Osteocyte (in vitro differentiated cells): ENCODE measurements around the gene NR4A1. TPM values are rescaled to one million over a fixed set of nuclear protein-coding genes. Genes with fewer than 3 reads are reported as not detected.

Experiments used
- DNase-seq: peaks from one replicate; pipeline ENCODE4 v3.0.0; 2021; ENCODE audit warnings: mixed read lengths; ENCODE audit not compliant: unreplicated experiment; ENCODE audit errors: extremely low spot score
- H3K27ac Mint-ChIP-seq: one replicate; pipeline ENCODE4 v1.8.0; 2021; ENCODE audit warnings: mild to moderate bottlenecking, mixed read lengths; ENCODE audit not compliant: unreplicated experiment
- H3K27me3 Mint-ChIP-seq: one replicate; pipeline ENCODE4 v1.8.0; 2021; ENCODE audit warnings: mixed read lengths; ENCODE audit not compliant: unreplicated experiment
- H3K36me3 Mint-ChIP-seq: one replicate; pipeline ENCODE4 v1.8.0; 2021; ENCODE audit warnings: mixed read lengths; ENCODE audit not compliant: unreplicated experiment
- H3K4me1 Mint-ChIP-seq: one replicate; pipeline ENCODE4 v1.8.0; 2021; ENCODE audit warnings: mixed read lengths; ENCODE audit not compliant: unreplicated experiment
- H3K4me3 Mint-ChIP-seq: one replicate; pipeline ENCODE4 v1.8.0; 2021; ENCODE audit warnings: mild to moderate bottlenecking, moderate library complexity, mixed read lengths; ENCODE audit not compliant: unreplicated experiment
- H3K9me3 Mint-ChIP-seq: one replicate; pipeline ENCODE4 v1.8.0; 2021; ENCODE audit warnings: mixed read lengths; ENCODE audit not compliant: unreplicated experiment
- total RNA-seq: library from RNA; stranded (reverse); gene quantifications from 2 replicates; pipeline ENCODE4 v1.2.1, GENCODE V29; 2021
- TF ChIP-seq, protein P1 (sequence below): fragments of 200-600 bp; sonication (generic); IDR thresholded peaks from 2 replicates; pipeline ENCODE4 v1.5.0; 2021; ENCODE audit warnings: antibody characterized with exemption, mild to moderate bottlenecking, moderate library complexity

The NR4A1 gene
- total RNA-seq, 1 donor from 2014 or later, result 13.0 TPM

DNA sequence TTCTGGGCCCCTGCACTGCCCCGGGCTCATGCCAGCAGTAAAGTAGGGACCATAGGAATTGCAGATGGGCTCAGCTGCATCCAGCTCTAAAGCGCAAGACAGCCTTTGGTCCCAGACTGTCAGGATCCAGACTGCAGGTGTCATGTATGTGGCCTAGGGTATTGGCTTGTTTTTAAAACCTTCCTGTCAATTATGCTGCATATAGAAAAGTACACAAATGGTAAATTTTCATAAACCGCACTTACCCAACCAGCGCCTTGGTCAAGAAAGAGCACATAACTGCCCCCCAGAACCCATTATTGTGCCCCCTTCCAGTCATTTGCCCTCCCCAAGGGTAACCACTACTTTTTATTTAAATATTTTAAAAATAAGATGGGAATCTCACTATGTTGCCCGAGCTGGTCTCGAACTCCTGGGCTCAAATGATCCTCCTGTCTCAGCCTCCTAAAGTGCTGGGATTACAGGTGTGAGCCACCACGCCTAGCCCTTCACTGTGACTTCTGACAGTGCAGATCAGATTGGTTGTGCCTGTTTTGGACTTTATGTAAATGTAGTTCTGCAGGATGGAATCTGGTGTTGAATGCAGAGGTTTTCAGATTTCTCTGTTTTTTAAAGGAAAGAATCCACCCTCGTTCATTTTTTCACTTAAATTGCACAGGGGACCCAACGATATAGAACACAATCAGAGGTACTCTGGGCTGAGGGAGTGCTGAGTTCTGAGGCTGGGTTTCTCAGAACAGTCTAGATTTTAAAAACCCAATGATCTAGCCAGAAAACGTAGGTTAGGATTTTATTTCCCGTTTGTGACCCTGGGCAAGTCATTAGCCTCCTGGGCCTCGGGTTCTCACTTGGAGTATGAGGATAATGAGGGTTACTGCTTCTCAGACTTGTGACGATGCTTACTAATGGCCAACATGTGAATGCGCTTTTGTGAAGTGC is 6.7 kb downstream of the NR4A1 start:
- Mint-ChIP-seq H3K4me3 (no peak overlapping the region), H3K36me3 (peaks cover 2% of the 10 kb centered on the region), H3K27ac (no peak overlapping the region), H3K27me3 (no peaks in the 10 kb centered on the region), H3K9me3 (no peaks in the 10 kb centered on the region), H3K4me1 (no peaks in the 10 kb centered on the region)
- DNase-seq, result no peak
- TF ChIP-seq, protein P1, sequence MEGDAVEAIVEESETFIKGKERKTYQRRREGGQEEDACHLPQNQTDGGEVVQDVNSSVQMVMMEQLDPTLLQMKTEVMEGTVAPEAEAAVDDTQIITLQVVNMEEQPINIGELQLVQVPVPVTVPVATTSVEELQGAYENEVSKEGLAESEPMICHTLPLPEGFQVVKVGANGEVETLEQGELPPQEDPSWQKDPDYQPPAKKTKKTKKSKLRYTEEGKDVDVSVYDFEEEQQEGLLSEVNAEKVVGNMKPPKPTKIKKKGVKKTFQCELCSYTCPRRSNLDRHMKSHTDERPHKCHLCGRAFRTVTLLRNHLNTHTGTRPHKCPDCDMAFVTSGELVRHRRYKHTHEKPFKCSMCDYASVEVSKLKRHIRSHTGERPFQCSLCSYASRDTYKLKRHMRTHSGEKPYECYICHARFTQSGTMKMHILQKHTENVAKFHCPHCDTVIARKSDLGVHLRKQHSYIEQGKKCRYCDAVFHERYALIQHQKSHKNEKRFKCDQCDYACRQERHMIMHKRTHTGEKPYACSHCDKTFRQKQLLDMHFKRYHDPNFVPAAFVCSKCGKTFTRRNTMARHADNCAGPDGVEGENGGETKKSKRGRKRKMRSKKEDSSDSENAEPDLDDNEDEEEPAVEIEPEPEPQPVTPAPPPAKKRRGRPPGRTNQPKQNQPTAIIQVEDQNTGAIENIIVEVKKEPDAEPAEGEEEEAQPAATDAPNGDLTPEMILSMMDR, result no peak

DNA sequence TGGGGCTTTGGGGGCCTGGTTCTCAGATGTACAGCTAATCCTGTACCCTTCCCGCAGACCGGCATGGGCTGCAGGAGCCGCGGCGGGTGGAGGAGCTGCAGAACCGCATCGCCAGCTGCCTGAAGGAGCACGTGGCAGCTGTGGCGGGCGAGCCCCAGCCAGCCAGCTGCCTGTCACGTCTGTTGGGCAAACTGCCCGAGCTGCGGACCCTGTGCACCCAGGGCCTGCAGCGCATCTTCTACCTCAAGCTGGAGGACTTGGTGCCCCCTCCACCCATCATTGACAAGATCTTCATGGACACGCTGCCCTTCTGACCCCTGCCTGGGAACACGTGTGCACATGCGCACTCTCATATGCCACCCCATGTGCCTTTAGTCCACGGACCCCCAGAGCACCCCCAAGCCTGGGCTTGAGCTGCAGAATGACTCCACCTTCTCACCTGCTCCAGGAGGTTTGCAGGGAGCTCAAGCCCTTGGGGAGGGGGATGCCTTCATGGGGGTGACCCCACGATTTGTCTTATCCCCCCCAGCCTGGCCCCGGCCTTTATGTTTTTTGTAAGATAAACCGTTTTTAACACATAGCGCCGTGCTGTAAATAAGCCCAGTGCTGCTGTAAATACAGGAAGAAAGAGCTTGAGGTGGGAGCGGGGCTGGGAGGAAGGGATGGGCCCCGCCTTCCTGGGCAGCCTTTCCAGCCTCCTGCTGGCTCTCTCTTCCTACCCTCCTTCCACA is 7.6 kb downstream of the NR4A1 start:
- Mint-ChIP-seq H3K4me1 (no peaks in the 10 kb centered on the region), H3K27me3 (no peaks in the 10 kb centered on the region), H3K36me3 (peaks cover 2% of the 10 kb centered on the region), H3K4me3 (no peak overlapping the region), H3K9me3 (no peaks in the 10 kb centered on the region), H3K27ac (no peak overlapping the region)
- TF ChIP-seq, protein P1, result no peak
- DNase-seq, result no peak

DNA sequence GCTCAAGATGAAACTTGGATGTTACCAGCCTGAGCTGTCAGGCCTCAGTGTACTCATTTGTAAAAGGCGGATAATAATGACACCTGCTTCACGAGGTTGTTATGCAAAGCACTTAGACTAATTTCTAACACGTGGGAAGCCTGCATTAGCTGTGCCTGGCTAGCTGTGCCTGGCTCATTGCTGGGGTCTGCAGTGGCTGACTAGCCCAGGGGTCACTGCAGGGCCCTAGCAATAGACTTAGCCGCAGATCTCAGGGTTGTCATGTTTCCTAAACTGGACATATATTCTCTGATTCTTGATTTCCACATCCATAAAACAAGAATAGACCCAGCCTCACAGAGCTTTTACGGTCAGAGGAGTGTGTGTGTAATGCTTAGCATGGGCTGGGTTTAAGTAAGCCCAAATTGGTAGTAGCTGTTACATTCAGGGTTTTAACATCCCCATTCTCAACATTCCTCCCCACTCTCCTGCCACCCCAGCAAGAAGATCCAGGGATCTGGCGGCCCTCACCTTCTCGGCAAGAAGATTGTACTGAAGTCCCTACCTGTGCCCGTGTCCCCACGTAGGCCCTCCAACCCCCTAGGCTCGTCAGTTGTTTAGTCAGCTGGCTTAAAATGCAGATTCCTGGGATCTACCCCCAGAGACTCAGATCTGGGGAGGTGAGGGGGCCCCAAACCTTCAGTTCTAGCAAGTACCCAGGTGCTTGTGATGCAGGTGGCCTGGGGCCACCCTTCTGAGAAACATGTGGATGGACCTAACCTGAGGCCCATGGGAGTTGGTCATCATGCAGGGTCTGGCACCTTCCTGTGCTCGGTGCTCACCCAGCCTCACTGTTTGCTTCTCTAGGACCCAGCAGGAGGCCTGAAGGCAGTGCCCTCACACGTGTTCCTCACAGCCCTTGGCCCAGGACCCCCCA is 8.6 kb downstream of the NR4A1 start:
- TF ChIP-seq, protein P1, result no peak
- peaks cover 1% of the 10 kb centered on the region for H3K4me1 Mint-ChIP-seq
- no peak overlapping the region for H3K4me3 Mint-ChIP-seq
- no peaks in the 10 kb centered on the region for H3K9me3 Mint-ChIP-seq
- peaks cover 2% of the 10 kb centered on the region for H3K36me3 Mint-ChIP-seq
- H3K27ac Mint-ChIP-seq, result no peak overlapping the region
- no peaks in the 10 kb centered on the region for H3K27me3 Mint-ChIP-seq
- no peak for DNase-seq

DNA sequence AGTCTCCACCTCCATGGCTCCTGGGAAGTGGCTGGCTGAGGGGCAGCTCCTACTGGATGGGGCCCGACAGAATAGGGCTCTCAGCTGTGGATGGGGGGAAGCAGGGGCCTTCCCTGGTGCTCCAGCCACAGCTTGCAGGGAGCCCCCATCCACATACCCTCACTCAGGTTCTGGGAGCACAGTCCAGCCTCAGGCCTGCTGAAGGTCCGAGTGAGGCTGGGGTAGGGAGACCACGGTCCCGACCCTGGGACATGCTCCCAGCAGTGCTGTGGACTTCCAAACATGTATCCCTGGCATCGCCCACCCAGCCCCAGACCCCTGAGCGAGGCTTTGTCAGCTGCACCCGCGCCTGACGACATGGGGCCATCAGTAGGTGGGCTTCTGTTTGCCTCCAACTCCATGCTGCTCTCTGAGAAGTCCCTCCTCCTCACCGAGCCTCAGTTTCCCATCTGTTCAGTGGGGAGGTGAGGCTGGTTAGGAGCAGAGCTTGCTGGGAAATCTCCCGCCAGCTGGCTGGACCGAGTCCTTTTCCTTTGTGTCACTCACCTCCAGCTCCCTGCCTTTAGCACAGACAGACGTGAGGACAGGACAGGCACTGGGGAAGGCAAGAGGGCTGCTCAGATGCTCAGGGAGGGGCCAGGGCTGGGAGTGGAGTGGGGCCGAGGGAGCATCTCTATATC is 9.4 kb downstream of the NR4A1 start:
- no peaks in the 10 kb centered on the region for H3K9me3 Mint-ChIP-seq
- H3K4me3 Mint-ChIP-seq, result no peak overlapping the region
- TF ChIP-seq, protein P1, result no peak
- peaks cover 2% of the 10 kb centered on the region for H3K36me3 Mint-ChIP-seq
- H3K27ac Mint-ChIP-seq, result no peak overlapping the region
- no peaks in the 10 kb centered on the region for H3K27me3 Mint-ChIP-seq
- H3K4me1 Mint-ChIP-seq, result peaks cover 1% of the 10 kb centered on the region
- no peak for DNase-seq
